Panc1 (cell line): ENCODE data around the gene SOCS6. TPM values are rescaled to one million over a fixed set of nuclear protein-coding genes. Genes with fewer than 3 reads are reported as not detected.

ENCODE experiments used
- ATAC-seq: fragments of 200-7000 bp; cut with Tn5 transposase; 2 replicates; pipeline ENCODE4 v1.9.1; 2020; ENCODE audit warnings: mild to moderate bottlenecking, moderate library complexity
- BruUV-seq: library from RNA; stranded (reverse); fragments of 400-500 nt; replicated peaks from 2 replicates; lab custom pipeline; 2021; lab: Mats Ljungman, UMichigan
- CTCF ChIA-PET: fragments of 300-600 bp; sonication (Branson Sonifier 250); formaldehyde crosslinking; loops from one replicate; lab custom pipeline; 2022; ENCODE audit warnings: antibody characterized with exemption; lab: Charles Lee
- POLR2A ChIA-PET: fragments of 300-600 bp; sonication (Branson Sonifier 250); formaldehyde crosslinking; loops from one replicate; lab custom pipeline; 2022; ENCODE audit warnings: antibody characterized with exemption; lab: Charles Lee
- DNase-seq: peaks from one replicate; pipeline ENCODE4 v3.0.0-alpha.2; 2010; ENCODE audit warnings: low read depth, low spot score
- H3K27ac ChIP-seq: 2 replicates; pipeline ENCODE4 v1.5.1; 2011; ENCODE audit warnings: mild to moderate bottlenecking, low read length, inconsistent platforms
- H3K27me3 ChIP-seq: fragments of 200-500 bp; sonication (Bioruptor generic); 2 replicates; pipeline ENCODE4 v1.6.0; 2014; ENCODE audit warnings: low read length, inconsistent platforms; ENCODE audit not compliant: control insufficient read depth, insufficient read depth
- H3K36me3 ChIP-seq: fragments of 200-500 bp; sonication (Bioruptor generic); 2 replicates; pipeline ENCODE4 v1.5.1; 2014; ENCODE audit warnings: inconsistent platforms, mild to moderate bottlenecking, low read length, moderate library complexity; ENCODE audit not compliant: control insufficient read depth, insufficient read depth
- H3K4me1 ChIP-seq: 2 replicates; pipeline ENCODE4 v1.5.1; 2011; ENCODE audit warnings: inconsistent platforms, mild to moderate bottlenecking, low read length, moderate library complexity; ENCODE audit not compliant: control insufficient read depth, insufficient read depth
- H3K4me3 ChIP-seq, 2 experiments: 2 replicates each; pipeline ENCODE4 v1.5.1; 2011 to 2012; ENCODE audit warnings: low read depth in 2 of 2, low read length in 2 of 2, mild to moderate bottlenecking in 2 of 2, inconsistent platforms in 1 of 2, moderate library complexity in 1 of 2
- H3K9me3 ChIP-seq: fragments of 200-500 bp; sonication (Bioruptor generic); 2 replicates; pipeline ENCODE4 v1.5.1; 2014; ENCODE audit warnings: low read depth, mild to moderate bottlenecking, inconsistent platforms, low read length, moderate library complexity; ENCODE audit not compliant: control insufficient read depth, insufficient read depth
- POLR2AphosphoS5 ChIP-seq: IDR thresholded peaks from 2 replicates; pipeline ENCODE4 v1.6.1; 2012; ENCODE audit warnings: mild to moderate bottlenecking, low read depth, low read length, moderate library complexity
- SIN3A ChIP-seq: IDR thresholded peaks from 2 replicates; pipeline ENCODE4 v1.6.1; 2012; ENCODE audit warnings: low read depth, mild to moderate bottlenecking, low read length, moderate library complexity, borderline replicate concordance; ENCODE audit not compliant: insufficient read depth
- TCF7L2 ChIP-seq: IDR thresholded peaks from 2 replicates; pipeline ENCODE4 v1.6.1; 2011; ENCODE audit warnings: mild to moderate bottlenecking, low read depth, low read length, inconsistent platforms
- in situ Hi-C: cut with HindIII; loops from 2 replicates; pipeline ENCODE4 v1.10.0; 2016; ENCODE audit warnings: low sequenced_read_pairs, low pct_unique_long_range_greater_than_20kb
- intact Hi-C: fragments of 100-400 bp; cut with micrococcal nuclease; formaldehyde crosslinking; loops from one replicate; pipeline ENCODE4 v1.10.0; 2022; ENCODE audit not compliant: unreplicated experiment
- total RNA-seq: library from RNA; stranded (reverse); gene quantifications from one replicate; pipeline ENCODE4 v1.2.1, GENCODE V29; 2021; ENCODE audit not compliant: unreplicated experiment
- TF ChIP-seq, protein P1 (sequence below): fragments of 450-650 bp; IDR thresholded peaks from 2 replicates; pipeline ENCODE4 v1.5.1; 2017; ENCODE audit warnings: mild to moderate bottlenecking
- TF ChIP-seq, protein P2 (sequence below), 2 experiments: IDR thresholded peaks; 2 replicates each; pipeline ENCODE4 v1.6.1; 2011 to 2012; ENCODE audit warnings: low read depth in 2 of 2, control low read depth in 1 of 2, low read length in 1 of 2, mild to moderate bottlenecking in 1 of 2, moderate library complexity in 1 of 2; ENCODE audit not compliant: insufficient read depth in 1 of 2

The SOCS6 gene
- total RNA-seq, 1 experiment from 2014 or later, result 43.0 TPM

GRCh38 chr18:70331456-70332097 is 42.7 kb downstream of the SOCS6 start:
- DNase-seq, result no peak
- POLR2A ChIA-PET, result no interaction called here
- Histone ChIP-seq H3K27me3 (no peaks in the 10 kb centered on the region), H3K27ac (peak overlapping the region; percentile 74), H3K4me1 (peaks cover 1% of the 10 kb centered on the region), H3K36me3 (peaks cover 12% of the 10 kb centered on the region; the same call in 1 of the 2 replicates), H3K4me3 (no peak overlapping the region), H3K9me3 (peaks cover 15% of the 10 kb centered on the region; the same call in 1 of the 2 replicates)
- CTCF ChIA-PET, result no interaction called here
- in situ Hi-C loops (no loop called here), intact Hi-C loops (no loop called here)
- TF ChIP-seq POLR2AphosphoS5, result no peak
- TF ChIP-seq, protein P1, sequence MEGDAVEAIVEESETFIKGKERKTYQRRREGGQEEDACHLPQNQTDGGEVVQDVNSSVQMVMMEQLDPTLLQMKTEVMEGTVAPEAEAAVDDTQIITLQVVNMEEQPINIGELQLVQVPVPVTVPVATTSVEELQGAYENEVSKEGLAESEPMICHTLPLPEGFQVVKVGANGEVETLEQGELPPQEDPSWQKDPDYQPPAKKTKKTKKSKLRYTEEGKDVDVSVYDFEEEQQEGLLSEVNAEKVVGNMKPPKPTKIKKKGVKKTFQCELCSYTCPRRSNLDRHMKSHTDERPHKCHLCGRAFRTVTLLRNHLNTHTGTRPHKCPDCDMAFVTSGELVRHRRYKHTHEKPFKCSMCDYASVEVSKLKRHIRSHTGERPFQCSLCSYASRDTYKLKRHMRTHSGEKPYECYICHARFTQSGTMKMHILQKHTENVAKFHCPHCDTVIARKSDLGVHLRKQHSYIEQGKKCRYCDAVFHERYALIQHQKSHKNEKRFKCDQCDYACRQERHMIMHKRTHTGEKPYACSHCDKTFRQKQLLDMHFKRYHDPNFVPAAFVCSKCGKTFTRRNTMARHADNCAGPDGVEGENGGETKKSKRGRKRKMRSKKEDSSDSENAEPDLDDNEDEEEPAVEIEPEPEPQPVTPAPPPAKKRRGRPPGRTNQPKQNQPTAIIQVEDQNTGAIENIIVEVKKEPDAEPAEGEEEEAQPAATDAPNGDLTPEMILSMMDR, result no peak
- no peak for TF ChIP-seq SIN3A
- TF ChIP-seq TCF7L2, result no peak
- TF ChIP-seq, protein P2, sequence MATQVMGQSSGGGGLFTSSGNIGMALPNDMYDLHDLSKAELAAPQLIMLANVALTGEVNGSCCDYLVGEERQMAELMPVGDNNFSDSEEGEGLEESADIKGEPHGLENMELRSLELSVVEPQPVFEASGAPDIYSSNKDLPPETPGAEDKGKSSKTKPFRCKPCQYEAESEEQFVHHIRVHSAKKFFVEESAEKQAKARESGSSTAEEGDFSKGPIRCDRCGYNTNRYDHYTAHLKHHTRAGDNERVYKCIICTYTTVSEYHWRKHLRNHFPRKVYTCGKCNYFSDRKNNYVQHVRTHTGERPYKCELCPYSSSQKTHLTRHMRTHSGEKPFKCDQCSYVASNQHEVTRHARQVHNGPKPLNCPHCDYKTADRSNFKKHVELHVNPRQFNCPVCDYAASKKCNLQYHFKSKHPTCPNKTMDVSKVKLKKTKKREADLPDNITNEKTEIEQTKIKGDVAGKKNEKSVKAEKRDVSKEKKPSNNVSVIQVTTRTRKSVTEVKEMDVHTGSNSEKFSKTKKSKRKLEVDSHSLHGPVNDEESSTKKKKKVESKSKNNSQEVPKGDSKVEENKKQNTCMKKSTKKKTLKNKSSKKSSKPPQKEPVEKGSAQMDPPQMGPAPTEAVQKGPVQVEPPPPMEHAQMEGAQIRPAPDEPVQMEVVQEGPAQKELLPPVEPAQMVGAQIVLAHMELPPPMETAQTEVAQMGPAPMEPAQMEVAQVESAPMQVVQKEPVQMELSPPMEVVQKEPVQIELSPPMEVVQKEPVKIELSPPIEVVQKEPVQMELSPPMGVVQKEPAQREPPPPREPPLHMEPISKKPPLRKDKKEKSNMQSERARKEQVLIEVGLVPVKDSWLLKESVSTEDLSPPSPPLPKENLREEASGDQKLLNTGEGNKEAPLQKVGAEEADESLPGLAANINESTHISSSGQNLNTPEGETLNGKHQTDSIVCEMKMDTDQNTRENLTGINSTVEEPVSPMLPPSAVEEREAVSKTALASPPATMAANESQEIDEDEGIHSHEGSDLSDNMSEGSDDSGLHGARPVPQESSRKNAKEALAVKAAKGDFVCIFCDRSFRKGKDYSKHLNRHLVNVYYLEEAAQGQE (IDR thresholded peaks at IDR 0.05; ENCODE audit: insufficient read depth in 1 of 2, low read depth in 2 of 2, low read length in 1 of 2), result no peak
- BruUV-seq, result no TSS peak
- no peak for ATAC-seq

DNA sequence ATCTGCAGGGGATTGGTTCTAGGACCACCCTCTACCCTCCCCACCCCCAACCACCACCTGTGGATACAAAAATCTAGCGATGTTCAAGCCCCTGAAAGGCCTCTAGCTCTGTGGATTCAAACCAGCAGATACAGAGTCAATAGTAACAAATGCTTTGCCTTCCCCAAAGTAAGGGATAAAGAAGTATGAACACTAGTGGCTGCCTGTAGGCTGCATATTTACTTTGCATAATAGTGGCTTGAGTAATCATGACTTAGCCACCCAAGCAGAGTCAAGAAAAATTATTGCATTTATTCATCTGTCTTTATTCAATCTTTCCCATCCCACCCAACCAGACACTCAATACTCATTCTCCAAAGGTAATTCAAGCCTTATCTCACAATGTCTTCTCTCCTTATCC is 43.8 kb downstream of the SOCS6 start:
- DNase-seq, result no peak
- no peak for TF ChIP-seq POLR2AphosphoS5
- TF ChIP-seq, protein P1, result no peak
- TF ChIP-seq, protein P2 (IDR thresholded peaks at IDR 0.05; ENCODE audit: insufficient read depth in 1 of 2, low read depth in 2 of 2, low read length in 1 of 2), result no peak
- no peak for TF ChIP-seq SIN3A
- TF ChIP-seq TCF7L2, result no peak
- ChIA-PET CTCF (no interaction called here), POLR2A (no interaction called here)
- Histone ChIP-seq H3K4me1 (peaks cover 8% of the 10 kb centered on the region), H3K27ac (no peak overlapping the region), H3K36me3 (peaks cover 12% of the 10 kb centered on the region; the same call in 1 of the 2 replicates), H3K4me3 (no peak overlapping the region), H3K9me3 (peaks cover 15% of the 10 kb centered on the region; the same call in 1 of the 2 replicates), H3K27me3 (no peaks in the 10 kb centered on the region)
- in situ Hi-C loops, result no loop called here
- ATAC-seq, result no peak
- intact Hi-C loops, result no loop called here
- no TSS peak for BruUV-seq
